PFSK-1 (cell line): ENCODE data around the gene CLDN4.

Experiments
- FOXP2 ChIP-seq: optimal IDR thresholded peaks from 2 replicates; pipeline ENCODE3; 2011; ENCODE audit warnings: borderline replicate concordance, control low read depth, inconsistent platforms; ENCODE audit not compliant: insufficient read depth; ENCODE audit errors: extremely low read length, extremely low read depth
- POLR2AphosphoS5 ChIP-seq: IDR thresholded peaks from 2 replicates; pipeline ENCODE4 v1.6.1; 2012; ENCODE audit warnings: low read depth, mild to moderate bottlenecking, control low read depth, low read length, moderate library complexity
- REST ChIP-seq, 2 experiments: IDR thresholded peaks; 2 replicates each; pipeline versions ENCODE4 v1.6.1 to v1.8.0; 2011 to 2012; ENCODE audit warnings: low read depth in 2 of 2, low read length in 2 of 2, control low read depth in 1 of 2, inconsistent platforms in 1 of 2, mild to moderate bottlenecking in 1 of 2, moderate library complexity in 1 of 2; ENCODE audit not compliant: insufficient read depth in 1 of 2
- SIN3A ChIP-seq: IDR thresholded peaks from 2 replicates; pipeline ENCODE4 v1.6.1; 2012; ENCODE audit warnings: mild to moderate bottlenecking, low read length, moderate library complexity, borderline replicate concordance; ENCODE audit not compliant: insufficient read depth
- TAF1 ChIP-seq: IDR thresholded peaks from 2 replicates; pipeline ENCODE4 v1.6.1; 2012; ENCODE audit warnings: low read length, control low read depth, borderline replicate concordance; ENCODE audit not compliant: insufficient read depth

Gene CLDN4

GRCh38 chr7:73876973-73877372 lies 46.2 kb downstream of the CLDN4 start:
- TF ChIP-seq POLR2AphosphoS5, result no peak
- TF ChIP-seq FOXP2, result no peak
- no peak for TF ChIP-seq SIN3A
- TF ChIP-seq REST (IDR thresholded peaks at IDR 0.05; ENCODE audit: insufficient read depth in 1 of 2, low read depth in 2 of 2, low read length in 2 of 2), result no peak
- TF ChIP-seq TAF1, result no peak

- TF ChIP-seq SIN3A (no peak), POLR2AphosphoS5 (no peak), REST (IDR thresholded peaks at IDR 0.05; ENCODE audit: insufficient read depth in 1 of 2, low read depth in 2 of 2, low read length in 2 of 2) (peak in 1 of 2 experiments; percentile 69; a peak in 2 of 4 replicates)
These were observed 49.3 kb downstream of the CLDN4 start for GRCh38 chr7:73879977-73880681.

GRCh38 chr7:73880755-73881328 lies 50.0 kb downstream of the CLDN4 start:
- no peak for TF ChIP-seq SIN3A
- no peak for TF ChIP-seq REST (IDR thresholded peaks at IDR 0.05; ENCODE audit: insufficient read depth in 1 of 2, low read depth in 2 of 2, low read length in 2 of 2)
- TF ChIP-seq POLR2AphosphoS5, result no peak
- TF ChIP-seq FOXP2, result no peak
- no peak for TF ChIP-seq TAF1

GRCh38 chr7:73881352-73882046 lies 50.7 kb downstream of the CLDN4 start:
- TF ChIP-seq SIN3A (no peak), POLR2AphosphoS5 (no peak), FOXP2 (no peak), REST (IDR thresholded peaks at IDR 0.05; ENCODE audit: insufficient read depth in 1 of 2, low read depth in 2 of 2, low read length in 2 of 2) (no peak), TAF1 (no peak)
